Effector memory CD4-positive, alpha-beta T cell (primary cell): ENCODE results near the gene ITGA11.

ENCODE experiments used
- DNase-seq, 3 donors: peaks; one replicate each; pipeline ENCODE4 v3.0.0-alpha.2; 2020
- H3K27ac ChIP-seq: 2 replicates; pipeline ENCODE4 v1.7.0; 2013; ENCODE audit warnings: mild to moderate bottlenecking, low read length, moderate library complexity; ENCODE audit not compliant: insufficient read depth, poor library complexity, severe bottlenecking
- H3K27me3 ChIP-seq: replicated peaks from 2 replicates; pipeline ENCODE4 v1.7.0; 2013; ENCODE audit warnings: mild to moderate bottlenecking, low read length; ENCODE audit not compliant: insufficient read depth, control insufficient read depth, poor library complexity, severe bottlenecking
- H3K36me3 ChIP-seq: 2 replicates; pipeline ENCODE4 v1.7.0; 2013; ENCODE audit warnings: mild to moderate bottlenecking, low read length, moderate library complexity; ENCODE audit not compliant: control insufficient read depth, insufficient read depth
- H3K4me1 ChIP-seq: 2 replicates; pipeline ENCODE4 v1.7.0; 2013; ENCODE audit warnings: low read length, mild to moderate bottlenecking; ENCODE audit not compliant: control insufficient read depth, insufficient read depth, poor library complexity, severe bottlenecking
- H3K4me3 ChIP-seq: 2 replicates; pipeline ENCODE4 v1.7.0; 2013; ENCODE audit warnings: low read length, low read depth, mild to moderate bottlenecking; ENCODE audit not compliant: insufficient read depth, poor library complexity, severe bottlenecking
- H3K9me3 ChIP-seq: 2 replicates; pipeline ENCODE4 v1.7.0; 2013; ENCODE audit warnings: mild to moderate bottlenecking, low read length, moderate library complexity; ENCODE audit not compliant: control insufficient read depth

The ITGA11 gene

GRCh38 chr15:68335655-68336054 lies 96.3 kb downstream of the ITGA11 start:
- no peak for DNase-seq
- H3K27me3 ChIP-seq, result no peaks in the 10 kb centered on the region
- no peak overlapping the region for H3K4me3 ChIP-seq
- H3K36me3 ChIP-seq, result no peaks in the 10 kb centered on the region
- no peaks in the 10 kb centered on the region for H3K4me1 ChIP-seq
- no peak overlapping the region for H3K27ac ChIP-seq
- no peaks in the 10 kb centered on the region for H3K9me3 ChIP-seq

GRCh38 chr15:68335251-68335650 lies 96.7 kb downstream of the ITGA11 start:
- Histone ChIP-seq H3K27ac (no peak overlapping the region), H3K9me3 (no peaks in the 10 kb centered on the region), H3K27me3 (no peaks in the 10 kb centered on the region), H3K36me3 (no peaks in the 10 kb centered on the region), H3K4me3 (no peak overlapping the region), H3K4me1 (no peaks in the 10 kb centered on the region)
- no peak for DNase-seq

GRCh38 chr15:68334661-68335124 lies 97.3 kb downstream of the ITGA11 start:
- H3K27me3 ChIP-seq, result no peaks in the 10 kb centered on the region
- no peaks in the 10 kb centered on the region for H3K9me3 ChIP-seq
- no peak for DNase-seq
- H3K36me3 ChIP-seq, result no peaks in the 10 kb centered on the region
- no peaks in the 10 kb centered on the region for H3K4me1 ChIP-seq
- no peak overlapping the region for H3K4me3 ChIP-seq
- no peak overlapping the region for H3K27ac ChIP-seq

- DNase-seq, result no peak
- H3K4me1 ChIP-seq, result no peaks in the 10 kb centered on the region
- H3K4me3 ChIP-seq, result no peak overlapping the region
- H3K36me3 ChIP-seq, result no peaks in the 10 kb centered on the region
- H3K9me3 ChIP-seq, result no peaks in the 10 kb centered on the region
- H3K27ac ChIP-seq, result no peak overlapping the region
- no peaks in the 10 kb centered on the region for H3K27me3 ChIP-seq
Observed at GRCh38 chr15:68333775-68334470, 98.0 kb downstream of the ITGA11 start.

- Histone ChIP-seq H3K27me3 (no peaks in the 10 kb centered on the region), H3K4me3 (no peak overlapping the region), H3K4me1 (no peaks in the 10 kb centered on the region), H3K27ac (no peak overlapping the region), H3K36me3 (no peaks in the 10 kb centered on the region), H3K9me3 (no peaks in the 10 kb centered on the region)
- no peak for DNase-seq
Observed at GRCh38 chr15:68332266-68332665, 99.7 kb downstream of the ITGA11 start.

- no peaks in the 10 kb centered on the region for H3K4me1 ChIP-seq
- H3K4me3 ChIP-seq, result no peak overlapping the region
- DNase-seq, result no peak
- no peaks in the 10 kb centered on the region for H3K9me3 ChIP-seq
- H3K27ac ChIP-seq, result no peak overlapping the region
- no peaks in the 10 kb centered on the region for H3K36me3 ChIP-seq
- no peaks in the 10 kb centered on the region for H3K27me3 ChIP-seq
Observed at GRCh38 chr15:68330901-68331300, 101.1 kb downstream of the ITGA11 start.

GRCh38 chr15:68330416-68330815 lies 101.5 kb downstream of the ITGA11 start:
- no peak overlapping the region for H3K27ac ChIP-seq
- no peak for DNase-seq
- no peaks in the 10 kb centered on the region for H3K9me3 ChIP-seq
- H3K4me3 ChIP-seq, result no peak overlapping the region
- no peaks in the 10 kb centered on the region for H3K36me3 ChIP-seq
- no peaks in the 10 kb centered on the region for H3K4me1 ChIP-seq
- no peaks in the 10 kb centered on the region for H3K27me3 ChIP-seq

- no peak for DNase-seq
- no peak overlapping the region for H3K4me3 ChIP-seq
- no peaks in the 10 kb centered on the region for H3K27me3 ChIP-seq
- no peaks in the 10 kb centered on the region for H3K9me3 ChIP-seq
- no peak overlapping the region for H3K27ac ChIP-seq
- H3K36me3 ChIP-seq, result no peaks in the 10 kb centered on the region
- no peaks in the 10 kb centered on the region for H3K4me1 ChIP-seq
Observed at GRCh38 chr15:68328964-68329363, 103.0 kb downstream of the ITGA11 start.

GRCh38 chr15:68328443-68328842 lies 103.5 kb downstream of the ITGA11 start:
- no peak overlapping the region for H3K27ac ChIP-seq

GRCh38 chr15:68326711-68327354 lies 105.1 kb downstream of the ITGA11 start:
- no peaks in the 10 kb centered on the region for H3K9me3 ChIP-seq
- H3K4me3 ChIP-seq, result no peak overlapping the region
- H3K4me1 ChIP-seq, result no peaks in the 10 kb centered on the region
- H3K27me3 ChIP-seq, result no peaks in the 10 kb centered on the region
- no peaks in the 10 kb centered on the region for H3K36me3 ChIP-seq
- H3K27ac ChIP-seq, result no peak overlapping the region
- no peak for DNase-seq

More at GRCh38 chr15:68328443-68328842, 103.5 kb downstream of the ITGA11 start:
- Histone ChIP-seq H3K4me3 (no peak overlapping the region), H3K36me3 (no peaks in the 10 kb centered on the region), H3K27me3 (no peaks in the 10 kb centered on the region), H3K4me1 (no peaks in the 10 kb centered on the region), H3K9me3 (no peaks in the 10 kb centered on the region)
- no peak for DNase-seq
